HepG2 (cell line): ENCODE data around the gene TOLLIP. TPM values are rescaled to one million over a fixed set of nuclear protein-coding genes. Genes with fewer than 3 reads are reported as not detected.

ENCODE experiments used
- ATF7-NPFF ChIP-seq: sonication (generic); formaldehyde crosslinking; IDR thresholded peaks from 2 replicates; pipeline ENCODE4 v1.8.1; 2023; ENCODE audit warnings: mild to moderate bottlenecking, low read depth, missing genetic modification reagents, moderate library complexity
- ISX ChIP-seq: sonication (generic); formaldehyde crosslinking; conservative IDR thresholded peaks from 2 replicates; pipeline ENCODE4 v1.5.0; 2020; ENCODE audit warnings: missing genetic modification reagents
- KDM2A ChIP-seq: sonication (generic); formaldehyde crosslinking; IDR thresholded peaks from 2 replicates; pipeline ENCODE4 v1.4.0; 2020; ENCODE audit warnings: low read depth, missing genetic modification reagents, borderline replicate concordance
- MAZ ChIP-seq, 2 experiments: sonication (generic) in 1 of 2; formaldehyde crosslinking in 1 of 2; IDR thresholded peaks; 2 replicates each; pipeline versions ENCODE4 v1.5.0 to v1.6.1; 2012 to 2020; ENCODE audit warnings: low read depth in 2 of 2, mild to moderate bottlenecking in 2 of 2, borderline replicate concordance in 1 of 2, improper control_type of control experiment in 1 of 2, low read length in 1 of 2, missing genetic modification reagents in 1 of 2, moderate library complexity in 1 of 2
- PITX1 ChIP-seq: sonication (generic); formaldehyde crosslinking; IDR thresholded peaks from 2 replicates; pipeline ENCODE4 v1.5.1; 2020; ENCODE audit warnings: mild to moderate bottlenecking, missing genetic modification reagents
- RNF2 ChIP-seq: fragments of 450-650 bp; conservative IDR thresholded peaks from 2 replicates; pipeline ENCODE4 v1.6.1; 2016; ENCODE audit warnings: low read depth
- SAP130 ChIP-seq: IDR thresholded peaks from 2 replicates; pipeline ENCODE4 v1.6.1; 2016; ENCODE audit warnings: low read depth
- SNAI1 ChIP-seq: sonication (generic); formaldehyde crosslinking; IDR thresholded peaks from 2 replicates; pipeline ENCODE4 v1.5.0; 2020; ENCODE audit warnings: mild to moderate bottlenecking, missing genetic modification reagents, borderline replicate concordance
- SP140L ChIP-seq: sonication (generic); formaldehyde crosslinking; IDR thresholded peaks from 2 replicates; pipeline ENCODE4 v1.4.0; 2020; ENCODE audit warnings: missing genetic modification reagents, borderline replicate concordance
- STAG1 ChIP-seq: sonication (generic); formaldehyde crosslinking; IDR thresholded peaks from 2 replicates; pipeline ENCODE4 v1.4.0; 2020; ENCODE audit warnings: missing genetic modification reagents
- THAP11 ChIP-seq: IDR thresholded peaks from 2 replicates; pipeline ENCODE4 v1.6.1; 2016; ENCODE audit warnings: missing biosample characterization, missing genetic modification reagents
- TOE1 ChIP-seq: sonication (generic); formaldehyde crosslinking; IDR thresholded peaks from 2 replicates; pipeline ENCODE4 v1.4.0; 2020; ENCODE audit warnings: mild to moderate bottlenecking, missing genetic modification reagents
- TSC22D2 ChIP-seq: sonication (generic); formaldehyde crosslinking; IDR thresholded peaks from 2 replicates; pipeline ENCODE4 v1.5.1; 2020; ENCODE audit warnings: missing genetic modification reagents, mild to moderate bottlenecking, borderline replicate concordance
- U2AF2 ChIP-seq: fragments of 200-400 bp; formaldehyde crosslinking; IDR thresholded peaks from 2 replicates; pipeline ENCODE4 v1.6.1; 2017; ENCODE audit warnings: low read depth, mild to moderate bottlenecking, low read length
- ZBTB42 ChIP-seq: sonication (generic); formaldehyde crosslinking; IDR thresholded peaks from 2 replicates; pipeline ENCODE4 v1.5.0; 2020; ENCODE audit warnings: mild to moderate bottlenecking, missing genetic modification reagents
- ZFYVE20 ChIP-seq: sonication (generic); formaldehyde crosslinking; IDR thresholded peaks from 2 replicates; pipeline ENCODE4 v1.8.0; 2023; ENCODE audit warnings: low read depth, mild to moderate bottlenecking, moderate library complexity, missing genetic modification reagents, borderline replicate concordance
- ZMAT3 ChIP-seq: sonication (generic); formaldehyde crosslinking; conservative IDR thresholded peaks from 2 replicates; pipeline ENCODE4 v1.7.0; 2021; ENCODE audit warnings: missing genetic modification reagents
- ZNF335 ChIP-seq: sonication (generic); formaldehyde crosslinking; IDR thresholded peaks from 2 replicates; pipeline ENCODE4 v1.4.0; 2020; ENCODE audit warnings: missing genetic modification reagents
- ZNF703 ChIP-seq: sonication (generic); formaldehyde crosslinking; IDR thresholded peaks from 2 replicates; pipeline ENCODE4 v1.5.1; 2020; ENCODE audit warnings: missing genetic modification reagents, mild to moderate bottlenecking, moderate library complexity, borderline replicate concordance
- ZNF792 ChIP-seq: IDR thresholded peaks from 2 replicates; pipeline ENCODE4 v1.6.1; 2016
- ZSCAN9 ChIP-seq: IDR thresholded peaks from 2 replicates; pipeline ENCODE4 v1.6.1; 2016; ENCODE audit warnings: borderline replicate concordance
- polyA plus RNA-seq, 8 experiments: library from polyadenylated mRNA; depleted of rRNA in 3 of 8; stranded (reverse) in 7 of 8; unstranded in 1 of 8; fragments of >200 nt; fragmentation: Illumina TruSeq in 4 of 8; extraction: Trizol in 4 of 8; gene quantifications; 2 replicates each; pipeline versions ENCODE4 v1.2.1 to v1.2.3, GENCODE V29; 2011 to 2016; ENCODE audit warnings: low read depth in 4 of 8, missing spikeins in 1 of 8, mixed read lengths in 1 of 8; ENCODE audit not compliant: insufficient read depth in 1 of 8
- total RNA-seq, 5 experiments: library from RNA; depleted of rRNA; stranded (reverse); fragments of >200 nt; fragmentation: Illumina TruSeq; extraction: Trizol; gene quantifications; 2 replicates each; pipeline ENCODE4 v1.2.3, GENCODE V29; 2016; ENCODE audit warnings: low read depth in 1 of 5
- TF ChIP-seq, protein P1 (sequence below): sonication (generic); formaldehyde crosslinking; IDR thresholded peaks from 2 replicates; pipeline ENCODE4 v1.8.1; 2022; ENCODE audit warnings: low read depth, mild to moderate bottlenecking, missing genetic modification reagents
- TF ChIP-seq, protein P2 (sequence below): sonication (generic); formaldehyde crosslinking; IDR thresholded peaks from 2 replicates; pipeline ENCODE4 v1.4.0; 2020; ENCODE audit warnings: mild to moderate bottlenecking, missing genetic modification reagents
- TF ChIP-seq, protein P3 (sequence below): sonication (generic); formaldehyde crosslinking; IDR thresholded peaks from 2 replicates; pipeline ENCODE4 v1.4.0; 2020; ENCODE audit warnings: missing genetic modification reagents, borderline replicate concordance

Gene TOLLIP
- total and polyA plus RNA-seq, 2 of the 13 experiments (the other 11 are each of a cell fraction or from before 2014, with no cell fraction given), result 25.9 to 47.5 TPM

DNA sequence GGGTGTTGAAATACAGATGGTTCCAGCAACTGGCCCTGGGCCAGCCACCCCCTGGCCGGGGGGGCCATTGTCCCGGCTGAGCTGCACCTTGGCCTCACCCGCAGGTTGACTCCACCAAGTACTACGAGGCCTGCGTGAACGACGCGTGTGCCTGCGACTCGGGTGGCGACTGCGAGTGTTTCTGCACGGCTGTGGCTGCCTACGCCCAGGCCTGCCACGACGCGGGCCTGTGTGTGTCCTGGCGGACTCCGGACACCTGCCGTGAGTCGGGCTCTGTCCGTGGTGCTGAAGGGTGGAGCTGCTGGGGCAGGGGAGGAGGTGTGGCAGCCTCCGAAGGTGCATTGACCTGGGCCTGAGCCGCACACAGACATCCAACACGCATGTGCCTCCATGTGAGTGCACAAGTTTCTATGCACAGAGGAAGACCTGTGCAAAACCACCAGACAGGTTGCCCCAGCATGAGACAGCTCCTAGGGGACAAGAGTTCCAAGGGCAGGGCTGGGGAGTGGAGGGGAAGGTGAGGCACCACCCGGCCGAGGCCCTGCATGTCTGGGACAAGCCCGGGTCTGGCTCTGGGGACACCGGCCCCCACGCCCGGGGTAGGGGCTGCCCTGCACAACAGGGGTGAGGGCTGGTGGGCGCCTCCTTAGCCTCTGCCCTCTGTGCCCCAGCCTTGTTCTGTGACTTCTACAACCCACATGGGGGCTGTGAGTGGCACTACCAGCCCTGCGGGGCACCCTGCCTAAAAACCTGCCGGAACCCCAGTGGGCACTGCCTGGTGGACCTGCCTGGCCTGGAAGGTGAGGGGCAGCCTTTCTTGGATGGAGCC, 70.5 kb downstream of the TOLLIP start (continued):
- TF ChIP-seq, protein P1, sequence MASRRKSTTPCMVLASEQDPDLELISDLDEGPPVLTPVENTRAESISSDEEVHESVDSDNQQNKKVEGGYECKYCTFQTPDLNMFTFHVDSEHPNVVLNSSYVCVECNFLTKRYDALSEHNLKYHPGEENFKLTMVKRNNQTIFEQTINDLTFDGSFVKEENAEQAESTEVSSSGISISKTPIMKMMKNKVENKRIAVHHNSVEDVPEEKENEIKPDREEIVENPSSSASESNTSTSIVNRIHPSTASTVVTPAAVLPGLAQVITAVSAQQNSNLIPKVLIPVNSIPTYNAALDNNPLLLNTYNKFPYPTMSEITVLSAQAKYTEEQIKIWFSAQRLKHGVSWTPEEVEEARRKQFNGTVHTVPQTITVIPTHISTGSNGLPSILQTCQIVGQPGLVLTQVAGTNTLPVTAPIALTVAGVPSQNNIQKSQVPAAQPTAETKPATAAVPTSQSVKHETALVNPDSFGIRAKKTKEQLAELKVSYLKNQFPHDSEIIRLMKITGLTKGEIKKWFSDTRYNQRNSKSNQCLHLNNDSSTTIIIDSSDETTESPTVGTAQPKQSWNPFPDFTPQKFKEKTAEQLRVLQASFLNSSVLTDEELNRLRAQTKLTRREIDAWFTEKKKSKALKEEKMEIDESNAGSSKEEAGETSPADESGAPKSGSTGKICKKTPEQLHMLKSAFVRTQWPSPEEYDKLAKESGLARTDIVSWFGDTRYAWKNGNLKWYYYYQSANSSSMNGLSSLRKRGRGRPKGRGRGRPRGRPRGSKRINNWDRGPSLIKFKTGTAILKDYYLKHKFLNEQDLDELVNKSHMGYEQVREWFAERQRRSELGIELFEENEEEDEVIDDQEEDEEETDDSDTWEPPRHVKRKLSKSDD (CRISPR knock-in tag), result no peak
- TF ChIP-seq ZNF703 (CRISPR knock-in tag) (no peak), ZNF792 (CRISPR knock-in tag) (0 out of 2 replicates have a peak, but pooled peaks have one; percentile 50), U2AF2 (no peak), SP140L (CRISPR knock-in tag) (no peak), KDM2A (peak; percentile 77), MAZ (IDR thresholded peaks at IDR 0.05; ENCODE audit: borderline replicate concordance, low read depth, low read length) (no peak), MAZ (CRISPR knock-in tag; IDR thresholded peaks at IDR 0.05; ENCODE audit: low read depth) (peak; percentile 73), TOE1 (CRISPR knock-in tag) (no peak), TSC22D2 (CRISPR knock-in tag) (peak; percentile 83; the same call in 1 of the 2 replicates), ZSCAN9 (CRISPR knock-in tag) (peak; percentile 81), ATF7-NPFF (CRISPR knock-in tag) (peak; percentile 24; the same call in 1 of the 2 replicates), ZFYVE20 (CRISPR knock-in tag) (0 out of 2 replicates have a peak, but pooled peaks have one; percentile 66), RNF2 (no peak), ZBTB42 (CRISPR knock-in tag) (no peak), THAP11 (CRISPR knock-in tag) (peak; percentile 39; the same call in 1 of the 2 replicates), SAP130 (peak; percentile 60), PITX1 (CRISPR knock-in tag) (0 out of 2 replicates have a peak, but pooled peaks have one; percentile 33), SNAI1 (no peak), ISX (CRISPR knock-in tag) (no peak), ZMAT3 (CRISPR knock-in tag) (0 out of 2 replicates have a peak, but pooled peaks have one; percentile 43), ZNF335 (CRISPR knock-in tag) (0 out of 2 replicates have a peak, but pooled peaks have one; percentile 49), STAG1 (CRISPR knock-in tag) (0 out of 2 replicates have a peak, but pooled peaks have one; percentile 4)
- TF ChIP-seq, protein P2, sequence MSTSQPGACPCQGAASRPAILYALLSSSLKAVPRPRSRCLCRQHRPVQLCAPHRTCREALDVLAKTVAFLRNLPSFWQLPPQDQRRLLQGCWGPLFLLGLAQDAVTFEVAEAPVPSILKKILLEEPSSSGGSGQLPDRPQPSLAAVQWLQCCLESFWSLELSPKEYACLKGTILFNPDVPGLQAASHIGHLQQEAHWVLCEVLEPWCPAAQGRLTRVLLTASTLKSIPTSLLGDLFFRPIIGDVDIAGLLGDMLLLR, result peak; percentile 71
- TF ChIP-seq, protein P3, sequence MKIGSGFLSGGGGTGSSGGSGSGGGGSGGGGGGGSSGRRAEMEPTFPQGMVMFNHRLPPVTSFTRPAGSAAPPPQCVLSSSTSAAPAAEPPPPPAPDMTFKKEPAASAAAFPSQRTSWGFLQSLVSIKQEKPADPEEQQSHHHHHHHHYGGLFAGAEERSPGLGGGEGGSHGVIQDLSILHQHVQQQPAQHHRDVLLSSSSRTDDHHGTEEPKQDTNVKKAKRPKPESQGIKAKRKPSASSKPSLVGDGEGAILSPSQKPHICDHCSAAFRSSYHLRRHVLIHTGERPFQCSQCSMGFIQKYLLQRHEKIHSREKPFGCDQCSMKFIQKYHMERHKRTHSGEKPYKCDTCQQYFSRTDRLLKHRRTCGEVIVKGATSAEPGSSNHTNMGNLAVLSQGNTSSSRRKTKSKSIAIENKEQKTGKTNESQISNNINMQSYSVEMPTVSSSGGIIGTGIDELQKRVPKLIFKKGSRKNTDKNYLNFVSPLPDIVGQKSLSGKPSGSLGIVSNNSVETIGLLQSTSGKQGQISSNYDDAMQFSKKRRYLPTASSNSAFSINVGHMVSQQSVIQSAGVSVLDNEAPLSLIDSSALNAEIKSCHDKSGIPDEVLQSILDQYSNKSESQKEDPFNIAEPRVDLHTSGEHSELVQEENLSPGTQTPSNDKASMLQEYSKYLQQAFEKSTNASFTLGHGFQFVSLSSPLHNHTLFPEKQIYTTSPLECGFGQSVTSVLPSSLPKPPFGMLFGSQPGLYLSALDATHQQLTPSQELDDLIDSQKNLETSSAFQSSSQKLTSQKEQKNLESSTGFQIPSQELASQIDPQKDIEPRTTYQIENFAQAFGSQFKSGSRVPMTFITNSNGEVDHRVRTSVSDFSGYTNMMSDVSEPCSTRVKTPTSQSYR, result peak; percentile 32; the same call in 1 of the 2 replicates
